GM19468 (cell line): Measurements from ENCODE around the gene NEU3.
"Not testable (repeated sequence)": the region's sequence is repeated elsewhere in the genome, so short reads cannot be mapped to it uniquely, and the experiment has no call there.

Experiments used
- ATAC-seq: cut with Tn5 transposase; IDR thresholded peaks from one replicate; pipeline ENCODE4 v1.9.1; 2021; ENCODE audit warnings: mild to moderate bottlenecking, moderate library complexity, moderate number of reproducible peaks; ENCODE audit not compliant: unreplicated experiment; ENCODE audit errors: extremely low read depth

Gene NEU3

GRCh38 chr11:75025561-75025960 is 36.8 kb downstream of the NEU3 start:
- ATAC-seq, result no peak

- ATAC-seq, result no peak
Measured at GRCh38 chr11:75028321-75028720, 39.6 kb downstream of the NEU3 start.

- ATAC-seq, result no peak
Measured at GRCh38 chr11:75028724-75029123, 40.0 kb downstream of the NEU3 start.

- no peak for ATAC-seq
Measured at GRCh38 chr11:75029836-75030631, 41.3 kb downstream of the NEU3 start.

GRCh38 chr11:75031224-75031753 is 42.6 kb downstream of the NEU3 start:
- no peak for ATAC-seq

GRCh38 chr11:75031771-75032549 is 43.2 kb downstream of the NEU3 start:
- ATAC-seq, result no peak

GRCh38 chr11:75032550-75032935 is 43.8 kb downstream of the NEU3 start:
- no peak for ATAC-seq

- ATAC-seq, result no peak
Measured at GRCh38 chr11:75033916-75034315, 45.2 kb downstream of the NEU3 start.

GRCh38 chr11:75035256-75035655 is 46.5 kb downstream of the NEU3 start:
- ATAC-seq, result no peak

GRCh38 chr11:75035911-75036565 is 47.3 kb downstream of the NEU3 start:
- no peak for ATAC-seq

GRCh38 chr11:75040167-75040770 is 51.5 kb downstream of the NEU3 start:
- ATAC-seq, result no peak

- no peak for ATAC-seq
Measured at GRCh38 chr11:75041263-75041662, 52.5 kb downstream of the NEU3 start.

GRCh38 chr11:75041821-75042220 is 53.1 kb downstream of the NEU3 start:
- ATAC-seq, result not testable (repeated sequence)

- ATAC-seq, result not testable (repeated sequence)
Measured at GRCh38 chr11:75044381-75045170, 55.8 kb downstream of the NEU3 start.

GRCh38 chr11:75046668-75047067 is 57.9 kb downstream of the NEU3 start:
- ATAC-seq, result not testable (repeated sequence)

GRCh38 chr11:75047191-75047590 is 58.5 kb downstream of the NEU3 start:
- no peak for ATAC-seq

- ATAC-seq, result not testable (repeated sequence)
Measured at GRCh38 chr11:75049501-75050266, 61.0 kb downstream of the NEU3 start.

GRCh38 chr11:75050516-75050915 is 61.8 kb downstream of the NEU3 start:
- ATAC-seq, result no peak

GRCh38 chr11:75051043-75051442 is 62.3 kb downstream of the NEU3 start:
- ATAC-seq, result no peak
